Measurements from ENCODE around the gene FLT1. TPM values are rescaled to one million over a fixed set of nuclear protein-coding genes. Genes with fewer than 3 reads are reported as not detected.

The FLT1 gene
- total RNA-seq, 2 donors from 2014 or later: 12.3 to 44.6 TPM

DNA sequence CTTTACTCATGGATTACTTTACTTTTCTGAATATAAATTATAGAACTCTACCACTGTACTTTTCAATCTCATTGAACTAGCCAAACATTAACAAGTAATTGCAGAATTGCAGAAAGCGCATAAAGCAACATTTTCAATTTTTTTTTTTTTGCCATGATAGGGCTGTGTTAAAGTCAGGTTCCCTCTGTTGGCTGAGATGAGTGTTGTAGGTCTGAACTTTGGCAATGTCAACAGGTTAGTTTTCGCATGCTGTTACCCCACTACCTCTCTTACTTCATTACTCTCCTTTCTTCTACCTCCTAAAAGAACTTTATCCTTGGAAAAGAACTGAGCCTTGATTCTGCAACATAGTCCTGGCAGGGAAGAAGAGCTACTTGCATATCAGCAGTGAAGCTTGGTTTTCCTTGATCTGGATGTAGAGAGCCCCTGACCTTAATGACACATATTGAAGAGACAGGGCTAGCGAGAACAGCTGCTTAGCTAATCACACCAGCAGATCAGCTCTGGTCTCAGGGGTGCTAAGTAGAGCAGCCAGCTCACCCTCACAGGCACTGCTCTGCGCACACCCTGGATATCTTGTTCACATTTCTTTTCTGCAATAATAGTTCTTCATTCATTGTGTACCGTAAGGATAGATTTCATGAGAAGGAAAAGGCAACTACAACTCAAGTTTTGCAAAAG lies 119.5 kb downstream of the FLT1 start:
- Histone ChIP-seq H3K4me3 (no peak overlapping the region), H3K4me1 (ENCODE audit: control insufficient read depth in 1 of 2, low read depth in 2 of 2) (no peaks in the 10 kb centered on the region), H3K27ac (no peak overlapping the region), H3K27me3 (replicated peaks; ENCODE audit: insufficient read depth) (no peaks in the 10 kb centered on the region), H3K36me3 (no peaks in the 10 kb centered on the region), H3K9me3 (no peaks in the 10 kb centered on the region)
- DNase-seq (ENCODE audit: low spot score): no peak
- ATAC-seq (ENCODE audit: insufficient number of reproducible peaks, low FRiP score, low read depth): no peak
- TF ChIP-seq CTCF (IDR thresholded peaks at IDR 0.05): no peak

- Histone ChIP-seq H3K4me1 (ENCODE audit: control insufficient read depth in 1 of 2, low read depth in 2 of 2) (no peaks in the 10 kb centered on the region), H3K9me3 (no peaks in the 10 kb centered on the region), H3K27me3 (replicated peaks; ENCODE audit: insufficient read depth) (no peaks in the 10 kb centered on the region), H3K27ac (no peak overlapping the region), H3K36me3 (no peaks in the 10 kb centered on the region), H3K4me3 (no peak overlapping the region)
- no peak for TF ChIP-seq CTCF (IDR thresholded peaks at IDR 0.05)
- ATAC-seq (ENCODE audit: insufficient number of reproducible peaks, low FRiP score, low read depth) (no peak), DNase-seq (ENCODE audit: low spot score) (no peak)
Observed at GRCh38 chr13:28373810-28374209, 121.1 kb downstream of the FLT1 start.

DNA sequence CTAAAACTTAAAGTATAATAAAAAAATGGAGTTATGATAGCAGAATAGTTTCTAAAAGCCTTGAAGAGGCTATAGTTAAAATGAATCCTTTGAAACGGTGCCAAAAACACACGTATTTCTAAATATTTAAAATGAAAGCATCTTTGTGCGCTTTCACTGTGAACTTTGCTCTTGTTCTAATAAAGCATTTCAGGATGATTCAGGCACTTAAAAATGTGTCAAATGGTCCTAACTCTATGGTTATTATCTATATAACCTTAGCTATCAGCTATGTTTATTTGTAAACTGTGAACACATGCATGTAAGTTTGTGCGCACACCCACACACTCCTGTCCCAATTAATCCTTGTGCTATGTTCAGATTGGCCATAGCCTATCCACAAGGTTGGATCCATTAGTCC lies 124.5 kb downstream of the FLT1 start:
- Histone ChIP-seq H3K4me3 (no peak overlapping the region), H3K36me3 (no peaks in the 10 kb centered on the region), H3K9me3 (no peaks in the 10 kb centered on the region), H3K4me1 (ENCODE audit: control insufficient read depth in 1 of 2, low read depth in 2 of 2) (no peaks in the 10 kb centered on the region), H3K27ac (no peak overlapping the region), H3K27me3 (replicated peaks; ENCODE audit: insufficient read depth) (no peaks in the 10 kb centered on the region)
- DNase-seq (ENCODE audit: low spot score): no peak
- ATAC-seq (ENCODE audit: insufficient number of reproducible peaks, low FRiP score, low read depth): no peak
- TF ChIP-seq CTCF (IDR thresholded peaks at IDR 0.05): no peak

DNA sequence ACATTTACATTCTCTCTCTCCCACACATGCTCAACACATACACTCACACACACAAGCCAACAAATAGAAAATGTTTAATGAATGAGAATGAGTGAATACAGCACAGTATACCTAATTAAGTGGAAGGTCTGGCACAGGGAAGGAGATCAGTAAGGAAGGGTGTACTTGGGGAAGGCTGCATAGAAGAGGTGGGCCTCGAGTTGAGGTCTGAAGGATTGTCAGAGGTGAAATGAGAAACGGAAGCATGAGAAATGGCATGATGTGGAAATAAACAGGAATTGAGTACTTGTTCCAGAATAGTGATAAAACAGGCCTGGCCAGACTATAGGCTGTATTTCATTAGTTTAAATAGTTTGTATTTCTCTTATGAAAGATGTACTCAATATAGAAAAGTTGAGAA lies 136.2 kb downstream of the FLT1 start:
- Histone ChIP-seq H3K36me3 (no peaks in the 10 kb centered on the region), H3K9me3 (no peaks in the 10 kb centered on the region), H3K27ac (no peak overlapping the region), H3K4me3 (no peak overlapping the region), H3K27me3 (replicated peaks; ENCODE audit: insufficient read depth) (no peaks in the 10 kb centered on the region), H3K4me1 (ENCODE audit: control insufficient read depth in 1 of 2, low read depth in 2 of 2) (no peaks in the 10 kb centered on the region)
- ATAC-seq (ENCODE audit: insufficient number of reproducible peaks, low FRiP score, low read depth) (no peak), DNase-seq (ENCODE audit: low spot score) (no peak)
- TF ChIP-seq CTCF (IDR thresholded peaks at IDR 0.05): no peak

GRCh38 chr13:28357911-28358433 lies 137.0 kb downstream of the FLT1 start:
- TF ChIP-seq CTCF (IDR thresholded peaks at IDR 0.05): no peak
- no peak for ATAC-seq (ENCODE audit: insufficient number of reproducible peaks, low FRiP score, low read depth)

More at GRCh38 chr13:28357911-28358433, 137.0 kb downstream of the FLT1 start:
- H3K27me3 ChIP-seq (replicated peaks; ENCODE audit: insufficient read depth): no peaks in the 10 kb centered on the region
- DNase-seq (ENCODE audit: low spot score): no peak
- no peaks in the 10 kb centered on the region for H3K4me1 ChIP-seq (ENCODE audit: control insufficient read depth in 1 of 2, low read depth in 2 of 2)
- no peaks in the 10 kb centered on the region for H3K9me3 ChIP-seq
- no peak overlapping the region for H3K27ac ChIP-seq
- no peak overlapping the region for H3K4me3 ChIP-seq
- no peaks in the 10 kb centered on the region for H3K36me3 ChIP-seq
